ENCODE results near the gene SMG6.

DNA sequence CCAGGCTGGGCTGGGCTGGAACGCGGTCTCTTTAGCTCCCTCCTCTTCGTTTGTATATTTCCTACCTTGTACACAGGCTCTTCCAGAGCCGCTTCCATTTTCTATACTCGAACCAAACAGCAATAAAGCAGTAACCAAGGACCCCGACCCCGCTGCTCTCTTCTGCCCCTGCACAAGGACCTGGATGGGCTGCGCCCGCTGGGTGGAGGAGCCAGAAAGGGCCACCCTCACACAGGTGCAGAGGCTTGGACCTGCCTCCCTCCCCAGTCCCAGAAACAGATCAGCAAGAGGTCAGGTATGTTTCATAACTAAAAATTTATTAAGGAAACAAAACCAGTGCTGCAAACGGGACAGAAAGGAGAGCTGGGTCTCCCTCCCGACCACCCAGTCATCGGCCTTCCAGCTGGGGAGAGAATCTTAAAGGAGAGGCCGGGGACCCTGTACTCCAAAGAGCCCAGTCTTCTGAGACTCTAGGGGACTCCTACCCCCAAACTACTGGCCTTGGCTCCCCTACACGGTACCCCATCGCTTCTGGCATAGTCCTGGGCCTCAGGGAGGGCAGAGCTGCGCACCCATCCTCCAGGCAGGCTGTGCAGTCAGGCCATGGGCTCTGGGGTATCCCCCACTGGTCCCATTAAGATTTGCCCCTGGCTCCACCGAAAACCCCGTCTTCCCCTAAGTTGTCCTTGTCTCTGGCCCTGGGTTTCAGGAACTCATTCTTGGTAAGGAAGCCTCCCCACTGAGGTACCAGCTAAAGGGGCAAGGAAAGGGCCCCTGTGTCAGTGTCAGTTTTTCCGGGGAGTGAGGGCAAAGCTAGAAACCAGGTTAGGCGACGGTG, 243.8 kb downstream of the SMG6 start:
- TF ChIP-seq CTCF (IDR thresholded peaks at IDR 0.05) (no peak), POLR2A (IDR thresholded peaks at IDR 0.05) (no peak)
